Measurements from ENCODE around the gene SMAD6. TPM values are rescaled to one million over a fixed set of nuclear protein-coding genes. Genes with fewer than 3 reads are reported as not detected.

Gene SMAD6
- total and polyA plus RNA-seq, 2 experiments from 2014 or later: 3.6 to 32.9 TPM

GRCh38 chr15:66798426-66799061, 96.5 kb downstream of the SMAD6 start:
- Histone ChIP-seq H3K4me3 (peak overlapping the region; percentile 4; the same call in 1 of the 2 replicates), H3K27me3 (replicated peaks; ENCODE audit: insufficient read depth) (no peaks in the 10 kb centered on the region), H3F3A (ENCODE audit: insufficient read depth) (peaks cover 12% of the 10 kb centered on the region), H2AFZ (peak overlapping the region; percentile 49), H3K4me1 (ENCODE audit: insufficient read depth) (peaks cover 60% of the 10 kb centered on the region), H3K79me2 (ENCODE audit: insufficient read depth) (no peaks in the 10 kb centered on the region), H3K4me2 (ENCODE audit: unreplicated experiment) (peak overlapping the region; percentile 52), H3K9me2 (ENCODE audit: insufficient read depth) (no peaks in the 10 kb centered on the region), H3K27ac (peak overlapping the region; percentile 48), H3K9me3 (ENCODE audit: low read depth) (no peaks in the 10 kb centered on the region), H3K36me3 (ENCODE audit: low read depth) (no peaks in the 10 kb centered on the region), H4K20me1 (ENCODE audit: insufficient read depth) (no peaks in the 10 kb centered on the region), H3K9ac (peak overlapping the region; percentile 19)
- TF ChIP-seq EZH2 (IDR thresholded peaks at IDR 0.05; ENCODE audit: insufficient read depth, poor library complexity, severe bottlenecking): no peak
- no peak for TF ChIP-seq EZH2phosphoT487 (IDR thresholded peaks at IDR 0.05; ENCODE audit: insufficient read depth, low read depth)
- in situ Hi-C loops (cut with MboI): no loop called here
- peak; percentile 71 for DNase-seq
- WGBS, 2 experiments (ENCODE audit: low coverage in 1 of 2, low lambda C conversion rate in 2 of 2, missing lambda C conversion rate in 2 of 2): 38 to 45% methylated on average over 10 of the region's 10 CpGs

DNA sequence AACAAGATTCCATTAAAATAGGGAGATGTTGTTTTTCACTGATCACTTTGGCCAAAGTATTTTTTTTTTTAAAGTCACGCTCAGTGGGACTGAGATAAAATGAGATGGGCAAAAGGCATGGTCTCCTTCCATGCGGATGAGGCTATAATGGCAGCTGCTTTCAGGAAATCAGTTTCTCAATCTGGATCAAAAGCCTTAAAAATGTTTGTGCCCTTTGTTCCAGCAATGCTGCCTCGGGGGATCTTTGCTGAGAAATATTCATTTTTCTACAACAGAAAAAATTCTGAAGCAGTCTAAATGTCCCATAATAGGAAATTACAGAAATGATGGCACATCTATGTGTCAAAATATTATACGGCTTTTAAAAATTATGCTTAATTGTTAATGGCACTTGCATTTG, 97.2 kb downstream of the SMAD6 start:
- in situ Hi-C loops (cut with MboI): no loop called here
- no peak for TF ChIP-seq EZH2phosphoT487 (IDR thresholded peaks at IDR 0.05; ENCODE audit: insufficient read depth, low read depth)
- TF ChIP-seq EZH2 (IDR thresholded peaks at IDR 0.05; ENCODE audit: insufficient read depth, poor library complexity, severe bottlenecking): no peak
- Histone ChIP-seq H3F3A (ENCODE audit: insufficient read depth) (peaks cover 19% of the 10 kb centered on the region), H3K4me3 (peak overlapping the region; percentile 4; the same call in 1 of the 2 replicates), H4K20me1 (ENCODE audit: insufficient read depth) (no peaks in the 10 kb centered on the region), H3K79me2 (ENCODE audit: insufficient read depth) (no peaks in the 10 kb centered on the region), H3K4me1 (ENCODE audit: insufficient read depth) (peaks cover 67% of the 10 kb centered on the region), H3K9me3 (ENCODE audit: low read depth) (no peaks in the 10 kb centered on the region), H3K9me2 (ENCODE audit: insufficient read depth) (no peaks in the 10 kb centered on the region), H3K27ac (peak overlapping the region; percentile 48), H3K9ac (peak overlapping the region; percentile 19), H2AFZ (peak overlapping the region; percentile 49), H3K36me3 (ENCODE audit: low read depth) (no peaks in the 10 kb centered on the region), H3K27me3 (replicated peaks; ENCODE audit: insufficient read depth) (no peaks in the 10 kb centered on the region), H3K4me2 (ENCODE audit: unreplicated experiment) (peak overlapping the region; percentile 52)
- WGBS, 2 experiments (ENCODE audit: low coverage in 1 of 2, low lambda C conversion rate in 2 of 2, missing lambda C conversion rate in 2 of 2): 30 to 38% methylated on average over 4 of the region's 4 CpGs
- DNase-seq: no peak

DNA sequence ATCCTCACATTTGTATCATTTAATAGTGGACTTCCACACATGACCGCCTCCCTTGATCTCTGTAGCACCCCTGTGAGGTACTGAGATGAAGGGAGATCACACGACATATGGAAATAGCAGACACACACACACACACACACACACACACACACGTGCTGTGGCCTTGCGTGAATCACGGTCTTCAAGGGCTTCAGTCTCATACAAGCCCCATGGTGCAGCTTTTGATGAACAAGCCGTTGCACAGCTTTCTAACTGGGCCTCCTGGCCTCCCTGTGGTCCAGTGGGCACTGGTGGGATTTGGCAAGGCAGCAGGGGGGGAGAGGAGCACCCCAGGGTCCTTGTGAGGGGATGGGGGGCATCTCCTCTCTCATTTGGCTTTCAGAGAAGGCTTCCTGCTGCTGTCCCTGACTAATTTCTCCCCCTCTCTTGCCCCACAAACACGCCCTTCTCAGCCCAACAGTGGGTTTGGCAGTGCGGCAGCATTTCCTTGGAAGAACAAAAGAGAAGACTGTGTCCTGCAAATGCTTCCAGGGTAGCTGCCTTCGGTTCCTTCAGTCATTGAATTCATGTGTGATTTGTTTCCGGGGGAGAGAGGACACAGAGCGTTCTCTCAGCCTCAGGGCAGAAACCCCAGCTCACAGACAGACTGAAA, 98.7 kb downstream of the SMAD6 start:
- Histone ChIP-seq H3K9me3 (ENCODE audit: low read depth) (no peaks in the 10 kb centered on the region), H2AFZ (peak overlapping the region; percentile 71), H3K9ac (peak overlapping the region; percentile 23; the same call in 1 of the 2 replicates), H3K4me1 (ENCODE audit: insufficient read depth) (peaks cover 70% of the 10 kb centered on the region), H4K20me1 (ENCODE audit: insufficient read depth) (no peaks in the 10 kb centered on the region), H3K9me2 (ENCODE audit: insufficient read depth) (no peaks in the 10 kb centered on the region), H3K36me3 (ENCODE audit: low read depth) (no peaks in the 10 kb centered on the region), H3K27ac (0 out of 2 replicates have a peak overlapping the region, but pooled peaks have one; percentile 14), H3K4me3 (no peak overlapping the region), H3K79me2 (ENCODE audit: insufficient read depth) (no peaks in the 10 kb centered on the region), H3F3A (ENCODE audit: insufficient read depth) (peaks cover 20% of the 10 kb centered on the region), H3K27me3 (replicated peaks; ENCODE audit: insufficient read depth) (no peaks in the 10 kb centered on the region), H3K4me2 (ENCODE audit: unreplicated experiment) (no peak overlapping the region)
- 55% methylated on average over 11 of the region's 11 CpGs for WGBS, 2 experiments (ENCODE audit: low coverage in 1 of 2, low lambda C conversion rate in 2 of 2, missing lambda C conversion rate in 2 of 2)
- DNase-seq: peak; percentile 59
- TF ChIP-seq EZH2 (IDR thresholded peaks at IDR 0.05; ENCODE audit: insufficient read depth, poor library complexity, severe bottlenecking) (no peak), EZH2phosphoT487 (IDR thresholded peaks at IDR 0.05; ENCODE audit: insufficient read depth, low read depth) (no peak)
- in situ Hi-C loops (cut with MboI): no loop called here

DNA sequence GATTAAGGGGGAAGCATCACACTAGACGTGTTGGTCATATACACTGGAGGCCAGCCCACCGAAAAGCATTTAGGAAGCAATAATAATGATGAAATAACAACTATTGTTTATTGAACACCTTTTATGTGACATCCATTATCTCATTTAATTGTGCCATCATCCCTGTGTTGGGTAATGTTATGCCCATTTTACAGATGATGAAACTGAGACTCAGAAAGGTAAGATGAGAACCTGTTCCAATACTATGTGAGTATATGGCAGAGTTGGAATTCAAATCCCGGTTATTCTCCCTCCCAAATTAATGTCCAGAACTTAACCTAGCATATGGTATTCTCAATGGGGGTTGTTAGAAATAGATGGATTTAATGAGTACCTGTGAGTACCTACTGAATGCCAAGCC, 99.2 kb downstream of the SMAD6 start:
- peaks cover 70% of the 10 kb centered on the region for H3K4me1 ChIP-seq (ENCODE audit: insufficient read depth)
- H3K79me2 ChIP-seq (ENCODE audit: insufficient read depth): no peaks in the 10 kb centered on the region
- WGBS, 2 experiments (ENCODE audit: low coverage in 1 of 2, low lambda C conversion rate in 2 of 2, missing lambda C conversion rate in 2 of 2): 66 to 67% methylated on average over 3 of the region's 3 CpGs
- in situ Hi-C loops (cut with MboI): no loop called here
- DNase-seq: no peak
- no peak for TF ChIP-seq EZH2phosphoT487 (IDR thresholded peaks at IDR 0.05; ENCODE audit: insufficient read depth, low read depth)
- TF ChIP-seq EZH2 (IDR thresholded peaks at IDR 0.05; ENCODE audit: insufficient read depth, poor library complexity, severe bottlenecking): no peak
- H3K4me3 ChIP-seq: no peak overlapping the region
- H3K27me3 ChIP-seq (replicated peaks; ENCODE audit: insufficient read depth): no peaks in the 10 kb centered on the region
- H3K27ac ChIP-seq: 0 out of 2 replicates have a peak overlapping the region, but pooled peaks have one; percentile 14
- no peaks in the 10 kb centered on the region for H3K36me3 ChIP-seq (ENCODE audit: low read depth)
- H4K20me1 ChIP-seq (ENCODE audit: insufficient read depth): no peaks in the 10 kb centered on the region
- H3K9me3 ChIP-seq (ENCODE audit: low read depth): no peaks in the 10 kb centered on the region
- H3K4me2 ChIP-seq (ENCODE audit: unreplicated experiment): no peak overlapping the region
- no peaks in the 10 kb centered on the region for H3K9me2 ChIP-seq (ENCODE audit: insufficient read depth)
- peaks cover 20% of the 10 kb centered on the region for H3F3A ChIP-seq (ENCODE audit: insufficient read depth)
- peak overlapping the region; percentile 23; the same call in 1 of the 2 replicates for H3K9ac ChIP-seq
- peak overlapping the region; percentile 71 for H2AFZ ChIP-seq
